ENCODE measurements around the gene MGAT4C. TPM values are rescaled to one million over a fixed set of nuclear protein-coding genes. Genes with fewer than 3 reads are reported as not detected.

The MGAT4C gene
- polyA plus RNA-seq, 1 of the 3 experiments (the other 2 are of a cell fraction), result 0.07 TPM

DNA sequence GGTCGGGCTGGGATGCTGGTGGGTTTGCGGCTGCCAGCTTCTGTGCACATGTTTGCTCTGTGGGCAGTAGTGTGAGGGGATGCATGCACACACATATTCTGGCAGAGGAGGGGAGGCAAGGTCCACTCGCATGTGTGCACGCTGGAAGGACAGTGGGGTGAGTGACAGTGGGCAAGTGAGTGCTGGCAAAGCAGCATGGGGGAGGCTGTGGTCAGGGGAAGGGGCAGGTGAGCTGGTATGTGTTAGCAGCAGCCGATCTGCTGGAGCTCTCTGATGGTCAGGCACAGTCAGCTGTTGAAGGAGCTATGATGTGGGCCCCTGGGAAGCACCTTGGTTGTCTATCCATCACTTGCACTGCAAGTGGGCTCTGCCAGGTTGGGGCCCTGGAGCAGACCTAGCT is 211.8 kb downstream of the MGAT4C start:
- no peak for TF ChIP-seq NRF1 (IDR thresholded peaks at IDR 0.05; ENCODE audit: low read depth, low read length)
- TF ChIP-seq, protein P1, sequence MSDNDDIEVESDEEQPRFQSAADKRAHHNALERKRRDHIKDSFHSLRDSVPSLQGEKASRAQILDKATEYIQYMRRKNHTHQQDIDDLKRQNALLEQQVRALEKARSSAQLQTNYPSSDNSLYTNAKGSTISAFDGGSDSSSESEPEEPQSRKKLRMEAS (IDR thresholded peaks at IDR 0.05; ENCODE audit: low read depth), result no peak
- TF ChIP-seq FOXM1 (IDR thresholded peaks at IDR 0.05; ENCODE audit: low read depth), result no peak
- no peak for TF ChIP-seq ELF1 (IDR thresholded peaks at IDR 0.05)
- TF ChIP-seq, protein P2, sequence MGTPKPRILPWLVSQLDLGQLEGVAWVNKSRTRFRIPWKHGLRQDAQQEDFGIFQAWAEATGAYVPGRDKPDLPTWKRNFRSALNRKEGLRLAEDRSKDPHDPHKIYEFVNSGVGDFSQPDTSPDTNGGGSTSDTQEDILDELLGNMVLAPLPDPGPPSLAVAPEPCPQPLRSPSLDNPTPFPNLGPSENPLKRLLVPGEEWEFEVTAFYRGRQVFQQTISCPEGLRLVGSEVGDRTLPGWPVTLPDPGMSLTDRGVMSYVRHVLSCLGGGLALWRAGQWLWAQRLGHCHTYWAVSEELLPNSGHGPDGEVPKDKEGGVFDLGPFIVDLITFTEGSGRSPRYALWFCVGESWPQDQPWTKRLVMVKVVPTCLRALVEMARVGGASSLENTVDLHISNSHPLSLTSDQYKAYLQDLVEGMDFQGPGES (IDR thresholded peaks at IDR 0.05; ENCODE audit: low read depth, low read length), result no peak
- no peak for TF ChIP-seq RAD21 (IDR thresholded peaks at IDR 0.05; ENCODE audit: low read length)
- no peak for TF ChIP-seq SIN3A (IDR thresholded peaks at IDR 0.05; ENCODE audit: borderline replicate concordance, low read depth, low read length)
- no peak for TF ChIP-seq FOSL2 (IDR thresholded peaks at IDR 0.05; ENCODE audit: borderline replicate concordance, low read depth)
- TF ChIP-seq GABPA (IDR thresholded peaks at IDR 0.05; ENCODE audit: low read depth), result no peak
- no peak for TF ChIP-seq EZH2phosphoT487 (IDR thresholded peaks at IDR 0.05; ENCODE audit: borderline replicate concordance, low read depth)
- no peak for TF ChIP-seq SMC3 (IDR thresholded peaks at IDR 0.05; ENCODE audit: low read depth, low read length)
- Histone ChIP-seq H2AFZ (ENCODE audit: low read depth) (no peak overlapping the region), H3K27ac (ENCODE audit: low read depth in 2 of 2, low read length in 1 of 2) (no peak overlapping the region), H3K36me3 (replicated peaks in 1 of 2; ENCODE audit: control insufficient read depth in 1 of 2, insufficient read depth in 2 of 2, low read length in 1 of 2) (peaks cover 0 to 3% of the 10 kb centered on the region in 2 experiments), H3K27me3 (ENCODE audit: insufficient read depth) (no peaks in the 10 kb centered on the region), H3K4me1 (ENCODE audit: control insufficient read depth in 1 of 2, insufficient read depth in 2 of 2, low read depth in 1 of 2, low read length in 1 of 2) (no peaks in the 10 kb centered on the region), H3K79me2 (ENCODE audit: insufficient read depth) (no peaks in the 10 kb centered on the region), H3K4me2 (no peak overlapping the region), H4K20me1 (ENCODE audit: insufficient read depth) (no peaks in the 10 kb centered on the region), H3K9ac (no peak overlapping the region), H3K9me2 (no peaks in the 10 kb centered on the region), H3K4me3 (ENCODE audit: low read depth in 2 of 2, low read length in 1 of 2) (no peak overlapping the region), H3F3A (replicated peaks; ENCODE audit: insufficient read depth) (no peaks in the 10 kb centered on the region), H3K9me3 (peaks cover 8% of the 10 kb centered on the region)
- ChIA-PET CTCF (no interaction called here), POLR2A (no interaction called here)
- no peak for DNase-seq
- 46% methylated on average over 4 of the region's 5 CpGs for WGBS (ENCODE audit: low lambda C conversion rate)

DNA sequence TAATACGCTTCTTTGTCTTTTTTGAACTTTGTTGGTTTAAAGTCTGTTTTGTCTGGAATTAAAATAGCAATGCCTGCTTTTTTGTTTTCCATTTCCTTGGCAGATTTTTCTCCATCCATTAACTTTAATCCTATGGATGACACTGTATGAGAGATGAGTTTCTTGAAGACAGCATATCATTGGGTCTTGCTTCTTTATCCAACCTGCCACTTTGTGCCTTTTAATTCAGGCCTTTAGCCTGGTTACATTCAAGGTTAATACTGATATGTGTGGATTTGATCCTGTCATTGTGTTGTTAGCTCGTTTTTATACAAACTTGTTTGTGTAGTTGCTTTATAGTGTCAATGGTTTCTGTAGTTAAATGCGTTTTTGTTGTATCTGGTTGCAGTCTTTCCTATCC is 214.1 kb downstream of the MGAT4C start:
- ChIA-PET CTCF (no interaction called here), POLR2A (no interaction called here)
- H3F3A ChIP-seq (replicated peaks; ENCODE audit: insufficient read depth), result no peaks in the 10 kb centered on the region
- no peak overlapping the region for H3K4me2 ChIP-seq
- no peak overlapping the region for H3K9ac ChIP-seq
- H2AFZ ChIP-seq (ENCODE audit: low read depth), result no peak overlapping the region
- H3K79me2 ChIP-seq (ENCODE audit: insufficient read depth), result no peaks in the 10 kb centered on the region
- TF ChIP-seq, protein P3, sequence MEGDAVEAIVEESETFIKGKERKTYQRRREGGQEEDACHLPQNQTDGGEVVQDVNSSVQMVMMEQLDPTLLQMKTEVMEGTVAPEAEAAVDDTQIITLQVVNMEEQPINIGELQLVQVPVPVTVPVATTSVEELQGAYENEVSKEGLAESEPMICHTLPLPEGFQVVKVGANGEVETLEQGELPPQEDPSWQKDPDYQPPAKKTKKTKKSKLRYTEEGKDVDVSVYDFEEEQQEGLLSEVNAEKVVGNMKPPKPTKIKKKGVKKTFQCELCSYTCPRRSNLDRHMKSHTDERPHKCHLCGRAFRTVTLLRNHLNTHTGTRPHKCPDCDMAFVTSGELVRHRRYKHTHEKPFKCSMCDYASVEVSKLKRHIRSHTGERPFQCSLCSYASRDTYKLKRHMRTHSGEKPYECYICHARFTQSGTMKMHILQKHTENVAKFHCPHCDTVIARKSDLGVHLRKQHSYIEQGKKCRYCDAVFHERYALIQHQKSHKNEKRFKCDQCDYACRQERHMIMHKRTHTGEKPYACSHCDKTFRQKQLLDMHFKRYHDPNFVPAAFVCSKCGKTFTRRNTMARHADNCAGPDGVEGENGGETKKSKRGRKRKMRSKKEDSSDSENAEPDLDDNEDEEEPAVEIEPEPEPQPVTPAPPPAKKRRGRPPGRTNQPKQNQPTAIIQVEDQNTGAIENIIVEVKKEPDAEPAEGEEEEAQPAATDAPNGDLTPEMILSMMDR (IDR thresholded peaks at IDR 0.05), result no peak
- TF ChIP-seq RAD21 (IDR thresholded peaks at IDR 0.05; ENCODE audit: low read length) (no peak), EP300 (IDR thresholded peaks at IDR 0.05; ENCODE audit: borderline replicate concordance in 1 of 2, low read depth in 1 of 2, low read length in 1 of 2) (no peak), POLR2AphosphoS5 (IDR thresholded peaks at IDR 0.05; ENCODE audit: low read depth, low read length) (no peak), TEAD4 (IDR thresholded peaks at IDR 0.05; ENCODE audit: borderline replicate concordance, insufficient read depth) (no peak), RXRA (IDR thresholded peaks at IDR 0.05; ENCODE audit: borderline replicate concordance, low read depth) (no peak)
- peaks cover 8% of the 10 kb centered on the region for H3K9me3 ChIP-seq
- no peaks in the 10 kb centered on the region for H4K20me1 ChIP-seq (ENCODE audit: insufficient read depth)
- H3K4me1 ChIP-seq (ENCODE audit: control insufficient read depth in 1 of 2, insufficient read depth in 2 of 2, low read depth in 1 of 2, low read length in 1 of 2), result no peaks in the 10 kb centered on the region
- 52% methylated on average over 3 of the region's 3 CpGs for WGBS (ENCODE audit: low lambda C conversion rate)
- no peak for DNase-seq
- no peaks in the 10 kb centered on the region for H3K27me3 ChIP-seq (ENCODE audit: insufficient read depth)
- peaks cover 0 to 3% of the 10 kb centered on the region in 2 experiments for H3K36me3 ChIP-seq (replicated peaks in 1 of 2; ENCODE audit: control insufficient read depth in 1 of 2, insufficient read depth in 2 of 2, low read length in 1 of 2)
- no peaks in the 10 kb centered on the region for H3K9me2 ChIP-seq
- no peak overlapping the region for H3K27ac ChIP-seq (ENCODE audit: low read depth in 2 of 2, low read length in 1 of 2)
- no peak overlapping the region for H3K4me3 ChIP-seq (ENCODE audit: low read depth in 2 of 2, low read length in 1 of 2)
